DND-41 (cell line): ENCODE results near the gene DOLPP1.
"Not testable (repeated sequence)": the region's sequence is repeated elsewhere in the genome, so short reads cannot be mapped to it uniquely, and the experiment has no call there.

Experiments
- ATAC-seq: fragments of 200-7000 bp; cut with Tn5 transposase; 3 replicates; pipeline ENCODE4 v1.9.1; 2021; ENCODE audit warnings: low read depth; ENCODE audit not compliant: insufficient read depth
- DNase-seq: peaks from one replicate; pipeline ENCODE4 v3.0.0-alpha.2; 2020
- H2AFZ ChIP-seq: 2 replicates; pipeline ENCODE4 v1.6.0; 2012; ENCODE audit warnings: low read depth, low read length
- H3K27ac ChIP-seq: 2 replicates; pipeline ENCODE4 v1.5.1; 2012; ENCODE audit warnings: low read length, inconsistent platforms
- H3K27me3 ChIP-seq: fragments of 200-600 bp; sonication (generic); 2 replicates; pipeline ENCODE4 v1.6.0; 2012; ENCODE audit warnings: low read length, mild to moderate bottlenecking, inconsistent platforms; ENCODE audit not compliant: insufficient read depth, poor library complexity
- H3K36me3 ChIP-seq: 2 replicates; pipeline ENCODE4 v1.5.1; 2012; ENCODE audit warnings: low read length, inconsistent platforms; ENCODE audit not compliant: insufficient read depth
- H3K4me1 ChIP-seq: 2 replicates; pipeline ENCODE4 v1.5.1; 2012; ENCODE audit warnings: mild to moderate bottlenecking, low read length; ENCODE audit not compliant: insufficient read depth
- H3K4me2 ChIP-seq: 2 replicates; pipeline ENCODE4 v1.6.0; 2012; ENCODE audit warnings: mild to moderate bottlenecking, moderate library complexity, low read length, inconsistent platforms; ENCODE audit not compliant: insufficient read depth
- H3K4me3 ChIP-seq, 2 experiments: fragments of 200-600 bp in 1 of 2; shearing (Covaris generic) in 1 of 2; 2 replicates each; pipeline ENCODE4 v1.5.1; 2012 to 2016; ENCODE audit warnings: inconsistent platforms in 2 of 2, low read length in 2 of 2, mild to moderate bottlenecking in 2 of 2, low read depth in 1 of 2, moderate library complexity in 1 of 2
- H3K79me2 ChIP-seq: 2 replicates; pipeline ENCODE4 v1.6.0; 2012; ENCODE audit warnings: low read length, inconsistent platforms; ENCODE audit not compliant: insufficient read depth
- H3K9ac ChIP-seq: 2 replicates; pipeline ENCODE4 v1.6.0; 2012; ENCODE audit warnings: low read depth, mild to moderate bottlenecking, inconsistent platforms, low read length, moderate library complexity
- H3K9me3 ChIP-seq: 2 replicates; pipeline ENCODE4 v1.5.1; 2012; ENCODE audit warnings: low read length, moderate library complexity, mild to moderate bottlenecking, inconsistent platforms; ENCODE audit not compliant: insufficient read depth, severe bottlenecking
- H4K20me1 ChIP-seq: 2 replicates; pipeline ENCODE4 v1.6.0; 2012; ENCODE audit warnings: low read length; ENCODE audit not compliant: insufficient read depth
- EZH2 ChIP-seq: IDR thresholded peaks from 3 replicates; pipeline ENCODE4 v1.6.1; 2012; ENCODE audit warnings: borderline replicate concordance, low read depth, mild to moderate bottlenecking, moderate library complexity, low read length, inconsistent platforms; ENCODE audit not compliant: severe bottlenecking
- TF ChIP-seq, protein P1 (sequence below): IDR thresholded peaks from 2 replicates; pipeline ENCODE4 v1.5.1; 2012; ENCODE audit warnings: borderline replicate concordance, low read length, moderate library complexity, mild to moderate bottlenecking; ENCODE audit not compliant: poor library complexity, severe bottlenecking; ENCODE audit errors: extremely low read depth

Gene DOLPP1

DNA sequence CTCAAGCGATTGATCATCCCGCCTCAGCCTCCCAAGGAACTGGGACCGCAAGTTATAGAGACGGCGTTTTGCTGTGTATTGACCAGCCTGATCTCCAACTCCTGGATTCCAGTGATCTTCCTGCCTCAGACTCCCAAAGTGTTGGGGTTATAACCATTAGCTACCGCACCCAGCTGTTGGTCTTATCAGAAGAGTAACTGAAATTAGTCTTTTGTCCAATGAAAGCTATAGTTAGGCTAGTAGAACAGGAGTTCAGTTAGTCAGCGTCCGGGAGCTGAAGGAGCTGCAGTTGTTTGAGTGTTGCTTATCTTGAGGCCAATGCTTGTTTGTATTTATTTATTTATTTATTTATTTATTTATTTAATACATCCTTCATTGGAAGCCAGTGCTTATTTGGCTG, 47.7 kb upstream of the DOLPP1 start:
- H3K27me3 ChIP-seq = no peaks in the 10 kb centered on the region
- no peak overlapping the region for H3K27ac ChIP-seq
- no peak overlapping the region for H3K9ac ChIP-seq
- H2AFZ ChIP-seq = no peak overlapping the region
- H3K4me1 ChIP-seq = peaks cover 26% of the 10 kb centered on the region
- TF ChIP-seq, protein P1, sequence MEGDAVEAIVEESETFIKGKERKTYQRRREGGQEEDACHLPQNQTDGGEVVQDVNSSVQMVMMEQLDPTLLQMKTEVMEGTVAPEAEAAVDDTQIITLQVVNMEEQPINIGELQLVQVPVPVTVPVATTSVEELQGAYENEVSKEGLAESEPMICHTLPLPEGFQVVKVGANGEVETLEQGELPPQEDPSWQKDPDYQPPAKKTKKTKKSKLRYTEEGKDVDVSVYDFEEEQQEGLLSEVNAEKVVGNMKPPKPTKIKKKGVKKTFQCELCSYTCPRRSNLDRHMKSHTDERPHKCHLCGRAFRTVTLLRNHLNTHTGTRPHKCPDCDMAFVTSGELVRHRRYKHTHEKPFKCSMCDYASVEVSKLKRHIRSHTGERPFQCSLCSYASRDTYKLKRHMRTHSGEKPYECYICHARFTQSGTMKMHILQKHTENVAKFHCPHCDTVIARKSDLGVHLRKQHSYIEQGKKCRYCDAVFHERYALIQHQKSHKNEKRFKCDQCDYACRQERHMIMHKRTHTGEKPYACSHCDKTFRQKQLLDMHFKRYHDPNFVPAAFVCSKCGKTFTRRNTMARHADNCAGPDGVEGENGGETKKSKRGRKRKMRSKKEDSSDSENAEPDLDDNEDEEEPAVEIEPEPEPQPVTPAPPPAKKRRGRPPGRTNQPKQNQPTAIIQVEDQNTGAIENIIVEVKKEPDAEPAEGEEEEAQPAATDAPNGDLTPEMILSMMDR = no peak
- TF ChIP-seq EZH2 = no peak
- no peaks in the 10 kb centered on the region; the same call in 1 of the 2 replicates for H3K36me3 ChIP-seq
- ATAC-seq = no peak
- no peak overlapping the region for H3K4me2 ChIP-seq
- peaks cover 17% of the 10 kb centered on the region for H3K79me2 ChIP-seq
- peaks cover 12% of the 10 kb centered on the region for H4K20me1 ChIP-seq
- no peak overlapping the region for H3K4me3 ChIP-seq
- DNase-seq = no peak
- no peaks in the 10 kb centered on the region for H3K9me3 ChIP-seq

GRCh38 chr9:129035838-129036237, 45.1 kb upstream of the DOLPP1 start:
- H3K79me2 ChIP-seq = peaks cover 29% of the 10 kb centered on the region
- H3K9me3 ChIP-seq, H3K36me3 ChIP-seq, DNase-seq, H3K27me3 ChIP-seq: not testable (repeated sequence)
- peaks cover 22% of the 10 kb centered on the region for H3K4me1 ChIP-seq
- peaks cover 13% of the 10 kb centered on the region for H4K20me1 ChIP-seq
- H3K4me3 ChIP-seq = peak overlapping the region in 1 of 2 experiments; percentile 41; a peak in 2 of 4 replicates
- H3K9ac ChIP-seq = peak overlapping the region; percentile 40
- peak overlapping the region; percentile 60 for H3K4me2 ChIP-seq
- peak overlapping the region; percentile 80 for H2AFZ ChIP-seq
- peak overlapping the region; percentile 52 for H3K27ac ChIP-seq
- peak; percentile 3 for ATAC-seq

GRCh38 chr9:129036241-129036922, 44.5 kb upstream of the DOLPP1 start, which contains the start of gene MIGA2:
TSS of gene MIGA2 (plus strand) at chr9:129036626. CDS start at chr9:129040595, 3,969 bp downstream.
- no peaks in the 10 kb centered on the region for H3K27me3 ChIP-seq
- H3K79me2 ChIP-seq = peaks cover 29% of the 10 kb centered on the region
- peak within 1 kb of the TSS; percentile 95 to 99 for H3K4me3 ChIP-seq
- H4K20me1 ChIP-seq = peaks cover 13% of the 10 kb centered on the region
- peak within 1 kb of the TSS; percentile 87 for H3K9ac ChIP-seq
- peaks cover 22% of the 10 kb centered on the region for H3K4me1 ChIP-seq
- H3K27ac ChIP-seq = peak within 1 kb of the TSS; percentile 76
- H3K4me2 ChIP-seq = peak within 1 kb of the TSS; percentile 98
- H3K36me3 ChIP-seq = peaks cover 5% of the 10 kb centered on the region
- H3K9me3 ChIP-seq = no peaks in the 10 kb centered on the region
- ATAC-seq (peak; percentile 97), DNase-seq (peak; percentile 98)
- H2AFZ ChIP-seq = peak within 1 kb of the TSS; percentile 85
- TF ChIP-seq, protein P1 = no peak
- no peak for TF ChIP-seq EZH2

DNA sequence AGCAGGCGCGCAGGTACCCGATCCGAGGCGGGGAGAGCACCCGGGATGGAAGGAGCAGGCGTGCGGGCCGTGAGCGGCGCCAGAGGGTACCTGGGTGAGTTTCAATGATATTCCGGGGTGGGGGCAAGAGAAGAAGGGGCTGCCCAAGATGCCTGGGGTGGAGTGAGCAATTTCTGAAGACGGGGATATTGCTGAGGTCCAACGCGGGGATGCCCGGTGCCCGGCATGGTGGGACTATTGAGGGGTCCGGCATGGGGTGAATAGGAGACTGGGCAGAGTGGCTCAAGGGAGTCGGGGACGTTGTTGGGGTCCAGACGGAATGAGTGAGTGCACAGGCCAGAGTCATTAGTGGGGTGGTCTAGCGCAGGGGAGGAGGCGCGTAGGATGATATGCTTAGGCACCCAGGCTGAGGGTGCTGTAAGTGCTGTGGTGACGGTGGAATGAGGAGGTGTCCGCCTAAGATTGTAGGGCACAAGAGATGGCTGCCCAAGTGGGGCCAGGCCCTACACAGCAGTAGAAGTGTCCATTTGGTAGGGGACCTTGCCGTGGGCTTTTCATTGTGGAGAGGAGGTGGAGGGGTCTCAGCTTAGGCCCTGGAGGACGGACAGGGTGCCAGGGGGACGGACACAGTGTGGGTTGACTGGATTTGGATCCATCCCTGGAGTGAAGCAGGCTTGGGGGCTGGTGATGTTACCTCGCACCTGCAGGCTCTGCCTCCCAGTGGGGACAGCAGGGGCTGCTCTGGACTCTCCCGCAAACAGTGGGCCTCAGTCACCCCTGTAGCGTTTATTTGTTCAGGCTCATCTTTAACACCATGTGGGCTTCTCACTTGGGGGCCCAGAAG, 43.8 kb upstream of the DOLPP1 start:
- peaks cover 13% of the 10 kb centered on the region for H3K36me3 ChIP-seq
- no peak for ATAC-seq

More for the DNA sequence above, 43.8 kb upstream of the DOLPP1 start:
- no peak for DNase-seq
- peak overlapping the region; percentile 98 for H3K4me2 ChIP-seq
- H4K20me1 ChIP-seq = peaks cover 13% of the 10 kb centered on the region
- peak overlapping the region; percentile 85 for H2AFZ ChIP-seq
- no peaks in the 10 kb centered on the region for H3K27me3 ChIP-seq
- peak overlapping the region; percentile 76 for H3K27ac ChIP-seq
- peak overlapping the region; percentile 87 for H3K9ac ChIP-seq
- H3K9me3 ChIP-seq = no peaks in the 10 kb centered on the region
- H3K79me2 ChIP-seq = peaks cover 31% of the 10 kb centered on the region
- H3K4me1 ChIP-seq = peaks cover 22% of the 10 kb centered on the region
- peak overlapping the region; percentile 95 to 99 for H3K4me3 ChIP-seq
- TF ChIP-seq EZH2 = no peak
- TF ChIP-seq, protein P1 = no peak
